Epithelial cell of esophagus (primary cell): ENCODE data around the gene METTL16.
A peak's percentile ranks its signal among the peaks of the same experiment; 100 is the strongest.

Experiments
- DNase-seq: peaks from one replicate; pipeline ENCODE4 v3.0.0; 2010; ENCODE audit warnings: low read depth
- H3K4me3 ChIP-seq: 2 replicates; pipeline ENCODE4 v1.5.1; 2011; ENCODE audit warnings: mild to moderate bottlenecking, low read length, control low read depth
- TF ChIP-seq, protein P1 (sequence below): IDR thresholded peaks from 2 replicates; pipeline ENCODE4 v1.5.1; 2011; ENCODE audit warnings: low read depth, mild to moderate bottlenecking, low read length, control low read depth, inconsistent platforms; ENCODE audit not compliant: insufficient read depth; ENCODE audit errors: missing control alignments

METTL16 gene

DNA sequence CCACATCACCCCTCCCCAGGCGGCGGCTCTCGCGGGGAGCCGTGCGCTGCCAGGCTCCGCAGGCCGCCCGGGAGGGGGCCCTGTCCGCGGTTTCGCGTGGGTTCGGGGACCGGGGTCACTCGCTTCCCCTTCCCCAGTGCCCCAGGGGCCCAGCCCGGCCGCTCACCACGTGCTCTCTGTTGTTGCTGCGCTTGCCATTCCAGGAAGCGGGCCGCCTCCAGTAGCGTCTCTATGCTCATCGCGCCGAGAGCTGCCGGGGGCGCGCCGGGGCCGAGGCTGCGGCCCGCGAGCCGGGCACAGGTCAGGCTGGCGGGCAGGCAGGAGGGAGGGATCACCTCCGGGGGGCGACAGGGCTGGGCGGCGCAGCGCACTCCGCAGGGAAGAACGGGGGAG, 111.2 kb downstream of the METTL16 start:
- DNase-seq = peak; percentile 63
- TF ChIP-seq, protein P1, sequence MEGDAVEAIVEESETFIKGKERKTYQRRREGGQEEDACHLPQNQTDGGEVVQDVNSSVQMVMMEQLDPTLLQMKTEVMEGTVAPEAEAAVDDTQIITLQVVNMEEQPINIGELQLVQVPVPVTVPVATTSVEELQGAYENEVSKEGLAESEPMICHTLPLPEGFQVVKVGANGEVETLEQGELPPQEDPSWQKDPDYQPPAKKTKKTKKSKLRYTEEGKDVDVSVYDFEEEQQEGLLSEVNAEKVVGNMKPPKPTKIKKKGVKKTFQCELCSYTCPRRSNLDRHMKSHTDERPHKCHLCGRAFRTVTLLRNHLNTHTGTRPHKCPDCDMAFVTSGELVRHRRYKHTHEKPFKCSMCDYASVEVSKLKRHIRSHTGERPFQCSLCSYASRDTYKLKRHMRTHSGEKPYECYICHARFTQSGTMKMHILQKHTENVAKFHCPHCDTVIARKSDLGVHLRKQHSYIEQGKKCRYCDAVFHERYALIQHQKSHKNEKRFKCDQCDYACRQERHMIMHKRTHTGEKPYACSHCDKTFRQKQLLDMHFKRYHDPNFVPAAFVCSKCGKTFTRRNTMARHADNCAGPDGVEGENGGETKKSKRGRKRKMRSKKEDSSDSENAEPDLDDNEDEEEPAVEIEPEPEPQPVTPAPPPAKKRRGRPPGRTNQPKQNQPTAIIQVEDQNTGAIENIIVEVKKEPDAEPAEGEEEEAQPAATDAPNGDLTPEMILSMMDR = no peak
- H3K4me3 ChIP-seq = peak overlapping the region; percentile 91

DNA sequence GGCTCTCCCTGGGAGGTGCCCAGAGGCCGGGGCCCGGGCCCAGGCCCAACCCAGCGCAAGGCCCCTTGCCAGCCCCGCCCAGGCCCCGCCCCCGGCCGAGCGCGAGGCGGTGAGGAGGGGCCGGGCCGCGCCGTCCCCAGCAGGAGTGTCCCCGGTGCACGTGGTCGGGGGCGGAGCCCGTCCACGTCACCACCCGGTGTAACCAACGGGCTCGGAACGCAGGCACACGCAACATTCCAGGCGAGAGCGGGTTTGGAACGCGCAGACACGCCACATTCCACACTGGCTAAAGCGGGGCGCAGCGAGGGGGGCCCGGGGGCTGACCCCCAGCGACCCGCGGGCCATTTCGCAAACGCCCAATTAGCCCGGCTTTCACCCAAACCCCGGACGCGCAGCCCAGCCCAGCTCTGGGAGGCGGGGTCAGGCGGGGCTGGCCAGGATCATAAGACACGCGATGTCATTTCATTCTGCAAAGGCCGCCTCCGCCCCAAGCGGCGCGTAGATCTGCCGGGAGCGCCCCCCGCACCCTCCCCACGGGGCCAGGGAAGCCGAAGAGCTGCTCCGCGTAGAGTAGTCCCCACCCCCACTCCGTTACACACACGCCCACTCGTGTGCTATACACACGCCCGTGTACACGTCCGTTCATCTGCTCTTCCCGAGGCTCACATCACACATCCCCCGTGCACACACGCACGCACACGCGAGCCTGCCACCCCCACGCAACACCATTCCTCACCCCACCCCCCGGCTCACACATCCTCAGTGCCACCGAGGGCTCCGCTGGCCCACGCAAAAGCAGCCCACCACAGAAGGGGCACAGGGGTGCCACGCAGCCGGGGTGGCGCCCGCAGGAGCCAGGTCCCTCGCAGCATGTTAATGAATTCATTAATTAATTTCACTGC, 111.9 kb downstream of the METTL16 start:
- DNase-seq = peak; percentile 98
- peak overlapping the region; percentile 91 for H3K4me3 ChIP-seq
- TF ChIP-seq, protein P1 = no peak

DNA sequence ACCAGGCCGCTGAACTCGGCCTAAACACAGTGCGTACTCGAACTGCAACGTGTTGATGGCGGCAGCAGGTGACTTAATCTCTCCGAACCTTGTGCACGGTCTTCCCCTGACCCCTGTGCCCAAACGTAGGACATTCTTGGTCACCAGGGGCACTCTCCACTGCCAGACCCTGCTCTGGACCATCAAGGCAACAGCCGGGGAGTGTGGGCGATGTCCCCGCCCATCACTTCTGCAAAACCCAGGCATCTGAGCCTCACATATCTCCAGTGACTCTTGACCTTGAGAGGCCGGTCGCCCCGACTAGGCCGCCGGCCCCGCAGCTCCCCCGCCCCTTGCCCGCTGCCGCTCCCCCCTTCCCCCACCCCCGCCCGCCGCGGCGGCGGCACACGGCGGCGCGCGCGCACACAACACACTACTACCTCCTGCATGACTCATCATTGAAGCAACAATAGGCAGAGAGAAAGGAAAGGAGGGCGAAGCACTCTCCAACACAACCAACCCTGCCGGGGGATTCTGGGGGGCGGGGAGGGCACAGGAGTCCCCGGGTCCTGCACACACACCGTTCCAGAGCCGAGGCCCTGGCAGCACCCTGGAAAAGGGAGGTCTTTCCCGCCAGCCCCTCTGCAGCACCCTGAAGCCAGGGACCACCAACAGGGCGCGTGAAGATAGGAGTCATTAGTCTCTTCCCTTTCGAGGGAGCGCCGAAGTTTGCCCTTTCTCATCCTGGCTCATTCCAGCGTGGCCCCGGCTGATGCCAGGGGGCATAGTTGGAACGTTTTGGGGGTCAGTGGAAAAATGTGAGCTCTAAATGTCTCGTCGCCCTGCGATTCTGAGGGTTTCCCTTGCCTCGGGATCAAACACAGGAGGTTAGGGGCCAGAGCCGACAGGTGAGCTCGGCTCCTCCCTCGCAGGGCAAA, 112.8 kb downstream of the METTL16 start:
- TF ChIP-seq, protein P1 = no peak
- peak; percentile 77 for DNase-seq
- peak overlapping the region; percentile 72 for H3K4me3 ChIP-seq

DNA sequence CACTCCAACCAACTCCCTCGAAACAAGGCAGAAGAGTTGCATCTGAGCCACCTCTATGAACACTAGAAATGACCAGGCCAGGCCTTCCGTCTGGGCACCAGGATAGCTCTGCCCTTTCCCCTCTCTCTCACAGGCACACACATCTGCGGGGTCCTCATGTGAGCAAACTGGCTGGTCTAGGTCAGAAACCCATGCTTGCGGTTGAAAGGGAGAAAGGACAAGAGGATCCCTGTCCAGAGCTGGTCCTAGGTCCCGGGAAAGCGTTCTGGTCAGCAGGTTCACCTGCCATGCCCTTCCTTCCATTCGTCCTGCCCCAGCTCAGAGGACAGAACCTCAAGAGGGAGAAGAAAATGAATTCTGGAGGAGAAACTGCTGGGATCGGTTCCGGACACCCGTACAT, 113.5 kb downstream of the METTL16 start:
- no peak for DNase-seq
- TF ChIP-seq, protein P1 = no peak
- H3K4me3 ChIP-seq = peak overlapping the region; percentile 43

DNA sequence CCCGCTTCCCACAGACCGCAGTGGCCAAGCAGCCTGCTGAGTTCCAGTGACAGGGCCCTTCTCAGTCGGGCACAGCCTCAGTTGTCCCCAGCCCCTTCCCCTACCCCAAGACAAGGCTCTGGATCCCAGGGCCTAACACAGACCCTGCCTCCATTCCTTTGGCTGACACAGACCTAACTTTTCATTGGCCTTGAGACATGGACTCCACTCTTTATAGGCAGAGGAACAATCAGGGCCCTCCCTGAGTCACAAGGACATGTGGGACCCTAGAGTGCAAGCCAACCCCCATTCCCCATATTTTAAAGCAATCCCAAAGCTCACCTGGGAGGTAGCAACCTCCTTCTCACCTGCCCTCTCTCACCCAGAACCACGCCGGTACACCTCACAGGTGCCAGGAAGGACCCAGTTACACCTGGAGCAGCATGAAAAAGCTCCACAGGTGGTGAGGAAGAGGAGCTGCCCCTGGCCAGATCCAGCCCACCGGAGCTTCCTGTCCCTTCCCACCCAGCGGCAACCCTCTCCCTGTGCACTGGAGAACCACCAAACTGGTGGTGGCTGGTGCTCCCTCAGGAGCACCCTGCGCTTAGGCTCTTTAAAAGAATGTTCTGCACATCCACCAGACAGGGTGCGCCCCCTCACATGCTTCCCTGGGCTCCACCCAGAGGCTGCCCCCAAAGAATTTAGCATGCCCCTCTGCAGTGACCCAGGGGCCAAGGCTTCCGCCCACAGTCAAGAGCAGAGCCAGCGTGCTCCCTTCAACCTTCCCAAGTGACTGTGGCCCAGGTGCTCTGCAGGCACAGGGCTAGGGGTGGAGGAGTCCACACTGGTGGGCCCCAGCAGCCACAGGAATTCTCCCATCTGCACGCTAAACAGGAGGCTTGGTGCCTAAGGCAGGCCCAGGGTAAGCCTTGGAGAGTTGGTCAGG, 114.2 kb downstream of the METTL16 start:
- TF ChIP-seq, protein P1 = no peak
- H3K4me3 ChIP-seq = peak overlapping the region; percentile 14

More for the DNA sequence above, 114.2 kb downstream of the METTL16 start:
- no peak for DNase-seq
